Kasumi-1 (cell line): ENCODE data around the gene FOXN3.

Source experiments
- DNase-seq, 2 experiments: peaks; one replicate each; lab custom pipeline; 2025; lab: John Stamatoyannopoulos, UW

The FOXN3 gene

GRCh38 chr14:89417091-89417464 is at the start of gene FOXN3:
FOXN3 (minus strand) TSS chr14:89417233; CDS start chr14:89412476, 4,757 bp downstream.
- peak; percentile 91 to 92 for DNase-seq

DNA sequence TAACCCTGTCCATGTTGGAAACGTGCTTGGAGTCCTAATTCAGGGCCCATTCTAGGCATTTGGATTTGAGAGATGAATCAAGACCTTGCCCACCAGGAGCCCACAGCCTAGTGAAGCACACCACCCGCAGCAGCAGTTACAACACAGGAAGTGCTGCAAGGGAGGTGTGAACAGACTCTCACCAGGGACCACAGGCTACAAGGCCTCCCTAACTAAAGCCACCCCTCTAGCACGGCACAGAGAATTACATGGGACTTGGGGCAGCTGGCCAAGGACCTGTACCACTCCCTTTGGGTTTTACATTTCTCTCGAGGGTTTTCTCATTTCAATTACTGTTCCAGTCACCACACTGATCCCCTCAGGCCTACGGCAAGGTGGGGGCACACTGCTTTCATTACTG is 49.5 kb upstream of the FOXN3 start:
- peak; percentile 74 to 75 for DNase-seq

DNA sequence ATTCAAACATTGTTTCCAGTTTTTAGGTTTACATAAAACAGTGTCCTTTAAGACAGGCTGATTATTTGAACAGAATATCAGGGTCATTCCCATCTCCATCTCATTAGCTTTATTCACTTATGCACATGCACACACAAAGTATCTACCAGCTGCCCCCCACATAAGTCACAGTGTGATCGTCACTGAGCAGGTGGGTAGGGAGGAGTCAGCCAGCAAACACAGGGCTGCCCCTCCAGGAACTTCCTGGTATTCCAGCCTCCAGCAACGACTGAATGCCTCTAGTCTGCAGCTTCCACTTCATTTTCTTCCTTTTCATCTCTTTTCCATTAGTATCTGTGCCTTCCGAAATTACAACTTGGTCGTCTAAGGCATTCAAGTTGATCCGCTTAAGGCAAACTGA is 48.8 kb upstream of the FOXN3 start:
- DNase-seq = no peak

- DNase-seq = no peak
Observed at GRCh38 chr14:89461256-89461655, 44.2 kb upstream of the FOXN3 start.

DNA sequence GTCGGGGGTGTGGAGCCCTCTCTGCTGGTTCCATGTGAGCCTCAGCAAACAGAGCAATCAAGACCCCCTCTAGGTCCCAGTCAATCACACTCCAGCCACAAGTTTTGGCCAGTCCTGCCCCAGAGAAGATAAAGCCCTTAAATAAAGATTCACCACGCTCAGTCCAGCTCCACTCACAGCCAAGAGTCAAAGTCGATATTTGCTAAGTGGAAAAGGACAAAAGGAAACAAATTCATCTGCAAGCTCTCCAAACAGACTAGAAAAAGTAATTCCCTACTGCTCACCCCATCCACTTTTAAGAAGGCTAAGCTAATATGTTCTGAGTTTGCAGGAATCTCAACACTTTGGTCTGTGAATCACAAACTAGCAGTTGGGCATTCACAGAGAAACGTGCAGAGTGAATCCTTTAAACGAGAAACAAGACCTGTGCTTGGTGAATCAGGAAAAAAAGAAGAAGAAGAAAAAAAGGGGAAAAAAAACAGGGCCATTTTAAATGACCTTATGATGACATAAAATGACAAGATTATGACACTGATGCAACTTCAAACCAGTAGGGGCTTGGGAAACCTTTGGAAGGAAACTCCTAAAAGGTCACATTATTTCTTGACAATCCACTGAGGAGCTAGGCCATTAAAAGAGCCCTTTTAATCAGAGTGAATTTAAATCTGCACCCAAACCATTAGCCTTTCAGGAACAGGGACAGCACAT is 41.8 kb upstream of the FOXN3 start:
- DNase-seq = no peak

GRCh38 chr14:89457007-89457406 is 40.0 kb upstream of the FOXN3 start:
- no peak for DNase-seq

GRCh38 chr14:89455412-89455811 is 38.4 kb upstream of the FOXN3 start:
- no peak for DNase-seq

GRCh38 chr14:89454996-89455395 is 38.0 kb upstream of the FOXN3 start:
- no peak for DNase-seq

DNA sequence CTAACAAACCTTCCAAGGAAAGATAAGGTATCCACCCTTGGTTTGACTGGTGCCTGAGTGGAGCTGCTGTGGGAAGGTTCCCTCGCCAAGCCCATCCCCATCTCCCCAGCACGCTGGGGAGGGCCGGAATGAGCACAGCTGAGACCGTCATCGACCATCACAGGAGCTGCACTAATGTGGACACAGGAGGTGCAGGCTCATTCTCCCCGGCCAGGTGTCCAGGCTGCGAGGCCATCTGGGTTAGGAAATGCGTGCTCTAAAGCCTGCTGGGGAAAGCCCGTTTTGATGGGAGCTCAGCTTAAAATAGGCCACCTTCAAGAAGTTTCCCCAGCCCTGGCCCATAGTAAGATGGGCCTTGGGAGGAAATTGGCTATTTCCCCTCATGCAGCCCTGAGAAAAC is 35.2 kb upstream of the FOXN3 start:
- no peak for DNase-seq

DNA sequence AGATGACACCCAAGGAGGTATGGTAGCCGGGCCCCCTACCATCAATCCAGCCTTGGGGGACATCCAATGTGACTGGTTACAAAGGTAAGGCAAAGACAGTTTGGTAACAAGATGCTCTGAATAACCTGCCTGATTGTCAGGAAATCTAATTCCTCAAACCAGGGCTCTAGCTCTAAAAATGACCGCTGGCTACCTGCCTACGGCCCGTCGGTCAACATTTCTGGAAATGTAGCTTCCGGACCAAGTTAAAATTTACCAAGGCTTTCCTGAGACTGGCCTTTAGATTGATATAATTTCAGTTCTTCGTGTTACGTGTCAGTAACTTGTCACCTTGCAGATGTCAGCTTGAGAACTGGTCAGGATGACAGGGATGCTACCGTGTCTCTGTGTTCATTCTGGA is 34.2 kb upstream of the FOXN3 start:
- no peak for DNase-seq

DNA sequence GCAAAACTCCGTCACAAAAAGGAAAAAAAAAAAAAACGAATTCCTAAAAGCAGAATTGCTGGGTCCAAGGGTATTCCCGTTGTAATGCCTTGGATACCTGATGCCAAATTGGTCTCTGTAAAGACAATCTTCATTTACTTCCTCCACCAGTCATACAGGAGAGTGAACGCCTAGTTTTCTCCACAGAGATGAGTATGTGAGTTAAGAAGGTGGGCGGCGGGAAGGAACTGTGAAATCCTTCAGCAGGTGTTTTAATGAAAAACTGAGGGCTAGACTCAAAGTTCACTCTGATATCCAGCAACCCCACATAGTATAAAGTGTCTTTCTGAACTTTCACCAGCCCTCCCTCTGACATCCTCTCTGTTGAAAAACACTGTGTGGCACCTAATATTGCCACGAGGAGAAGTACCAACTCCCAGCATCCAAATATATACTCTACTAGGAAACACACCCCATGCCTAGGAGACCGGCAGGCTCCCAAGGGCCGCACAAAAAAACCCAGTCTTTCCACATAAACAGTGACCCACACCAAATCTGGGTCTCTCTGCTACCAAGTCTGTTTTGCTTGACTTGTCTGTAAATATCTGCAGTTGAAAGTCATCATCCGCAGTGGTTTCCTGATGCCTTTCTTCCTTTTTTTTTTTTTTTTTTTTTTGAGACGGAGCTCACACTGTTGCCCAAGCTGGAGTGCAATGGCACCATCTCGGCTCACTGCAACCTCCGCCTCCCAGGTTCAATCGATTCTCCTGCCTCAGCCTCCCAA is 30.3 kb upstream of the FOXN3 start:
- no peak for DNase-seq

- DNase-seq = peak; percentile 11 to 35
Observed at GRCh38 chr14:89445273-89445973, 28.4 kb upstream of the FOXN3 start.

DNA sequence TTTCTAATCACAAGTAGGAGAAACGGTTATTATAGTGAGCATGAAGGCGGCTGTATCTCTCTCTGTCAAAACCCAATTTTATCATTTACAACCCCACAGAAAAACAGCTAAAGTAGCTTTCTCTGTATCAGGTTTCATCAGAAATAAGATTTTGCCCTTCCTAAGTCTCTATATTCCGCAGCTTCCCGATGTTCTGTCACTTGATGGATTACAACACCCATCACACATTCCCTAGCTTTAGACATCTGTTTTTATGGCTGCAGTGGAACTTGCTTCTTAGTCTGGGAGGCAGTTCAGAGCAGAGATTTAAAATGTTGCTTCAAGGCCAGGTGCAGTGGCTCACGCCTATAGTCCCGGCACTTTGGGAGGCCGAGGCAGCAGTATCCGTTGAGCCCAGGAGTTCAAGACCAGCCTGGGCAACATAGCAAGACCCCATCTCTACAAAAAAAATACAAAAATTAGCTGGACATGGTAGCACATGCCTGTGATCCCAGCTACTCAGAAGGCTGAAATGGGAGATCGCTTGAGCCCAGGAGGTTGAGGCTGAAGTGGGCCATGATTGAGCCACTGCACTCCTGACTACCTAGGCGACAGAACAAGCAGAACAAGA is 27.6 kb upstream of the FOXN3 start:
- DNase-seq = no peak

DNA sequence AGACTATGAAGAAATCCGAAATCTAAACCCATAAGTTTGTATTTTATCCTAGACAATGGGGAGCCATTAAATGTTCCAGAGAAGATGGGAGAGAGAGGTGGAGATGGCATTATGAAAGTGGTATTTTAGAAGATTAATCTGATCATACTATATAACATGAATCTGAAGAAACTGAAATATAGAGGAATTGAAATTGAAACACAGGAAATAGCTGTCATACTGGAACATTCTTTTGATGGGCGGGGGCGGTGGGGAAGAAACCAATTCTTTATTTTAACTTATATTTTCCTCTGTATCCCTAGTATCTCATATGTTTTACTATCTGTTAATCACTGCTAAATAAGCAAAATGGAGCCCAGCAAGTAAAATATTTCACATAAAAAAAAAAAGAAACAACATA is 27.0 kb upstream of the FOXN3 start:
- DNase-seq = no peak

GRCh38 chr14:89443042-89443629 is 26.1 kb upstream of the FOXN3 start:
- no peak for DNase-seq

DNA sequence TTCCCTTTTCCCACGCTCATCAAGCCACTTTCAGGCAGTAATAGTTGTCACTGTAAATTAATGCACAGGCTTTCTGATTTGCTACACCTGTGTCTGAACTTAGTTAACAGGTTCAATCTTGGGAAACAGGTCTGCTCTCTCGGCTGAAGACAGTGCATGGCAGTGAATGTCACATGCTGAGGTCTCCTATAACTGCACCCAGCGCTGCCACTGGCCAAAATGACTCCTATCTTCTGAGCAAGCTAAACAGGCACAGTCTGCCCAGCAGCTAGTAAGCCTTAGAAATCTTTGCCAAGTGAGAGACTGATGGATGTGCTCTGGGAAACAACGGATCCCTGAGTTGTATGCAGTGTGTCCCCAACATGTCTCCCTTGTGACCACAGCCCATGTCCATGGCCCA is 25.2 kb upstream of the FOXN3 start:
- DNase-seq = no peak

GRCh38 chr14:89440986-89441909 is 24.2 kb upstream of the FOXN3 start:
- no peak for DNase-seq

- no peak for DNase-seq
Observed at GRCh38 chr14:89435892-89436656, 19.0 kb upstream of the FOXN3 start.

- DNase-seq = no peak
Observed at GRCh38 chr14:89435492-89435891, 18.5 kb upstream of the FOXN3 start.

- no peak for DNase-seq
Observed at GRCh38 chr14:89432226-89432625, 15.2 kb upstream of the FOXN3 start.
